Body of pancreas (tissue), 4 donors: ENCODE results near the gene IFNGR2.

Experiments used
- POLR2A ChIP-seq, 3 donors: fragments of 450-650 bp; IDR thresholded peaks; one replicate each; pipeline ENCODE4 v1.6.1; 2016; ENCODE audit warnings: antibody characterized with exemption in 3 of 3, mild to moderate bottlenecking in 2 of 3
- TF ChIP-seq, protein P1 (sequence below), 7 experiments: fragments of 450-650 bp in 4 of 7; fragments of 200-600 bp in 3 of 7; sonication (generic) in 3 of 7; IDR thresholded peaks; one replicate each; pipeline ENCODE4 v1.5.1; 2016 to 2019; ENCODE audit warnings: antibody characterized with exemption in 7 of 7

DNA sequence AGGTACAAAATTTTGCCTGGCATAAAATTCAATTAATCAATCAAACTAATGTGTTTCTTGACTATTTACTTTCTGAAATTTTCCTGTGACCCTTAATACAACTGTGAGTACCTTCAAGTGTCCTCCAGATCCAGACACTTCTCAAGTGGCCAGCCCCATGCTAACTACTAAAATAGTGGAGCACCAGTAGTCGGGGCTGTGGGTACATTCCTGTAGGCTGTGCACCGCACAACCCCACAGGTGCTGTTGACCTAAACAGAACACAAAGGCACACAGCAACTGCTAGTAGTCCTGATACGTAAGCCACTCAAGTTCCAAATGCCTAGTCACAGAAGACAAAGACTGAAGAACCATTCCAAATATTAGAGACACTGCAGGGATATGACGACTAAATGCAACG lies 40.0 kb downstream of the IFNGR2 start:
- TF ChIP-seq, protein P1, sequence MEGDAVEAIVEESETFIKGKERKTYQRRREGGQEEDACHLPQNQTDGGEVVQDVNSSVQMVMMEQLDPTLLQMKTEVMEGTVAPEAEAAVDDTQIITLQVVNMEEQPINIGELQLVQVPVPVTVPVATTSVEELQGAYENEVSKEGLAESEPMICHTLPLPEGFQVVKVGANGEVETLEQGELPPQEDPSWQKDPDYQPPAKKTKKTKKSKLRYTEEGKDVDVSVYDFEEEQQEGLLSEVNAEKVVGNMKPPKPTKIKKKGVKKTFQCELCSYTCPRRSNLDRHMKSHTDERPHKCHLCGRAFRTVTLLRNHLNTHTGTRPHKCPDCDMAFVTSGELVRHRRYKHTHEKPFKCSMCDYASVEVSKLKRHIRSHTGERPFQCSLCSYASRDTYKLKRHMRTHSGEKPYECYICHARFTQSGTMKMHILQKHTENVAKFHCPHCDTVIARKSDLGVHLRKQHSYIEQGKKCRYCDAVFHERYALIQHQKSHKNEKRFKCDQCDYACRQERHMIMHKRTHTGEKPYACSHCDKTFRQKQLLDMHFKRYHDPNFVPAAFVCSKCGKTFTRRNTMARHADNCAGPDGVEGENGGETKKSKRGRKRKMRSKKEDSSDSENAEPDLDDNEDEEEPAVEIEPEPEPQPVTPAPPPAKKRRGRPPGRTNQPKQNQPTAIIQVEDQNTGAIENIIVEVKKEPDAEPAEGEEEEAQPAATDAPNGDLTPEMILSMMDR (IDR thresholded peaks at IDR 0.05): no peak
- TF ChIP-seq POLR2A (IDR thresholded peaks at IDR 0.05): no peak
